Peyer's patch (tissue), 4 donors: ENCODE data around the gene RHOB. TPM values are rescaled to one million over a fixed set of nuclear protein-coding genes. Genes with fewer than 3 reads are reported as not detected.

Source experiments
- DNase-seq, 3 donors: peaks; one replicate each; pipeline ENCODE4 v3.0.0-alpha.2; 2017 to 2019
- H3K27ac ChIP-seq, 4 donors: fragments of 200-600 bp; sonication (generic); one replicate each; pipeline ENCODE4 v1.5.1; 2016 to 2019
- H3K27me3 ChIP-seq, 2 donors: fragments of 200-600 bp; sonication (generic); one replicate each; pipeline ENCODE4 v1.5.1; 2019
- H3K36me3 ChIP-seq, 3 donors: fragments of 200-600 bp; sonication (generic); one replicate each; pipeline ENCODE4 v1.5.1; 2016 to 2019
- H3K4me1 ChIP-seq, 4 donors: fragments of 200-600 bp; sonication (generic); one replicate each; pipeline ENCODE4 v1.5.1; 2016 to 2019
- H3K4me3 ChIP-seq, 4 donors: fragments of 200-600 bp; sonication (generic); 1 replicate in 3 of 4; 2 replicates in 1 of 4; pipeline ENCODE4 v1.5.1; 2016 to 2019; ENCODE audit warnings: mild to moderate bottlenecking in 1 of 4
- H3K9me3 ChIP-seq, 4 donors: fragments of 200-600 bp; sonication (generic); one replicate each; pipeline ENCODE4 v1.5.1; 2016 to 2019; ENCODE audit warnings: mild to moderate bottlenecking in 1 of 4
- CTCF ChIP-seq, 6 experiments: fragments of 450-650 bp in 4 of 6; fragments of 200-600 bp in 2 of 6; sonication (generic) in 1 of 6; IDR thresholded peaks; one replicate each; pipeline ENCODE4 v1.5.1; 2017 to 2019; ENCODE audit warnings: antibody characterized with exemption in 6 of 6, mild to moderate bottlenecking in 3 of 6, moderate library complexity in 1 of 6
- POLR2A ChIP-seq, 2 donors: fragments of 450-650 bp; IDR thresholded peaks; one replicate each; pipeline ENCODE4 v1.5.1; 2017; ENCODE audit warnings: antibody characterized with exemption in 2 of 2, mild to moderate bottlenecking in 2 of 2, moderate library complexity in 2 of 2
- total RNA-seq, 4 donors: library from RNA; depleted of rRNA; stranded (reverse); fragments of >200 nt; gene quantifications; one replicate each; pipeline ENCODE4 v1.1.0, GENCODE V29; 2016

RHOB gene
- total RNA-seq, 4 donors from 2014 or later = 61.6 to 488 (median 202) TPM

GRCh38 chr2:20450201-20450999 is 3.5 kb downstream of the RHOB start:
- Histone ChIP-seq H3K9me3 (no peaks in the 10 kb centered on the region), H3K4me3 (peak overlapping the region in 2 of 4 donors; percentile 84 to 96), H3K4me1 (peaks cover 0 to 14% (median 0%) of the 10 kb centered on the region in 4 donors), H3K27me3 (no peaks in the 10 kb centered on the region), H3K27ac (peak overlapping the region; percentile 49 to 96 (median 76)), H3K36me3 (peaks cover 0 to 11% (median 0%) of the 10 kb centered on the region in 3 donors)
- peak in 1 of 3 donors; percentile 65 for DNase-seq
- TF ChIP-seq POLR2A (IDR thresholded peaks at IDR 0.05) = peak in 1 of 2 donors; percentile 2
- TF ChIP-seq CTCF (IDR thresholded peaks at IDR 0.05) = no peak

GRCh38 chr2:20451000-20451290 is 4.1 kb downstream of the RHOB start:
- no peaks in the 10 kb centered on the region for H3K9me3 ChIP-seq
- H3K4me3 ChIP-seq = no peak overlapping the region
- no peaks in the 10 kb centered on the region for H3K27me3 ChIP-seq
- H3K27ac ChIP-seq = peak overlapping the region in 2 of 4 donors; percentile 56 to 96
- no peak for DNase-seq
- TF ChIP-seq POLR2A (IDR thresholded peaks at IDR 0.05) (no peak), CTCF (IDR thresholded peaks at IDR 0.05) (no peak)
- peaks cover 0 to 11% (median 0%) of the 10 kb centered on the region in 3 donors for H3K36me3 ChIP-seq
- peaks cover 0 to 14% (median 0%) of the 10 kb centered on the region in 4 donors for H3K4me1 ChIP-seq

GRCh38 chr2:20451341-20451740 is 4.5 kb downstream of the RHOB start:
- Histone ChIP-seq H3K27ac (peak overlapping the region in 2 of 4 donors; percentile 56 to 96), H3K4me3 (no peak overlapping the region)

GRCh38 chr2:20451761-20452499 is 5.1 kb downstream of the RHOB start:
- Histone ChIP-seq H3K4me3 (no peak overlapping the region), H3K4me1 (peaks cover 0 to 8% (median 0%) of the 10 kb centered on the region in 4 donors), H3K27ac (peak overlapping the region in 2 of 4 donors; percentile 56 to 96), H3K27me3 (no peaks in the 10 kb centered on the region), H3K36me3 (peaks cover 0 to 11% (median 0%) of the 10 kb centered on the region in 3 donors), H3K9me3 (no peaks in the 10 kb centered on the region)
- TF ChIP-seq POLR2A (IDR thresholded peaks at IDR 0.05) (no peak), CTCF (IDR thresholded peaks at IDR 0.05) (no peak)
- DNase-seq = peak in 1 of 3 donors; percentile 7

More at GRCh38 chr2:20451341-20451740, 4.5 kb downstream of the RHOB start:
- TF ChIP-seq POLR2A (IDR thresholded peaks at IDR 0.05) = peak in 1 of 2 donors; percentile 5
- TF ChIP-seq CTCF (IDR thresholded peaks at IDR 0.05) = no peak
- no peaks in the 10 kb centered on the region for H3K9me3 ChIP-seq
- DNase-seq = peak in 1 of 3 donors; percentile 26
- peaks cover 0 to 11% (median 0%) of the 10 kb centered on the region in 3 donors for H3K36me3 ChIP-seq
- no peaks in the 10 kb centered on the region for H3K27me3 ChIP-seq
- peaks cover 0 to 12% (median 0%) of the 10 kb centered on the region in 4 donors for H3K4me1 ChIP-seq

GRCh38 chr2:20452551-20452950 is 5.7 kb downstream of the RHOB start:
- Histone ChIP-seq H3K4me1 (peaks cover 0 to 5% (median 0%) of the 10 kb centered on the region in 4 donors), H3K27ac (peak overlapping the region in 2 of 4 donors; percentile 18 to 96), H3K9me3 (no peaks in the 10 kb centered on the region), H3K4me3 (no peak overlapping the region), H3K27me3 (no peaks in the 10 kb centered on the region), H3K36me3 (peaks cover 0 to 11% (median 0%) of the 10 kb centered on the region in 3 donors)
- DNase-seq = peak in 1 of 3 donors; percentile 45
- TF ChIP-seq POLR2A (IDR thresholded peaks at IDR 0.05) = no peak
- no peak for TF ChIP-seq CTCF (IDR thresholded peaks at IDR 0.05)
